IPS-20b (cell line): ENCODE results near the gene LPP.

Source experiments
- H3K27ac ChIP-seq: one replicate; pipeline ENCODE4 v1.5.1; 2013; ENCODE audit warnings: low read length
- H3K27me3 ChIP-seq: 2 replicates; pipeline ENCODE4 v1.6.1; 2013; ENCODE audit warnings: mild to moderate bottlenecking, low read length, inconsistent platforms; ENCODE audit not compliant: insufficient read depth
- H3K36me3 ChIP-seq: 2 replicates; pipeline ENCODE4 v1.6.1; 2013; ENCODE audit warnings: low read depth, mild to moderate bottlenecking, inconsistent platforms, low read length, moderate library complexity; ENCODE audit not compliant: insufficient read depth
- H3K4me1 ChIP-seq: 2 replicates; pipeline ENCODE4 v1.6.1; 2013; ENCODE audit warnings: mild to moderate bottlenecking, control low read depth, inconsistent platforms, low read length, moderate library complexity; ENCODE audit not compliant: insufficient read depth
- H3K4me3 ChIP-seq: 2 replicates; pipeline ENCODE4 v1.5.1; 2013; ENCODE audit warnings: mild to moderate bottlenecking, low read length, inconsistent platforms
- H3K9ac ChIP-seq: 2 replicates; pipeline ENCODE4 v1.6.1; 2013; ENCODE audit warnings: low read depth, mild to moderate bottlenecking, inconsistent platforms, low read length, moderate library complexity
- H3K9me3 ChIP-seq: 2 replicates; pipeline ENCODE4 v1.6.1; 2013; ENCODE audit warnings: mild to moderate bottlenecking, low read depth, low read length, inconsistent platforms; ENCODE audit not compliant: insufficient read depth

The LPP gene

GRCh38 chr3:188154014-188154808, at the start of gene LPP:
LPP (plus strand) TSS chr3:188154157; CDS start chr3:188406121, 251,964 bp downstream.
- Histone ChIP-seq H3K36me3 (no peaks in the 10 kb centered on the region), H3K4me1 (peaks cover 26% of the 10 kb centered on the region), H3K9me3 (no peaks in the 10 kb centered on the region), H3K27me3 (peaks cover 11% of the 10 kb centered on the region; the same call in 1 of the 2 replicates), H3K9ac (peak within 1 kb of the TSS; percentile 98), H3K27ac (peak within 1 kb of the TSS; percentile 87), H3K4me3 (peak within 1 kb of the TSS; percentile 87)

GRCh38 chr3:188106006-188106405, 48.0 kb upstream of the LPP start:
- no peaks in the 10 kb centered on the region for H3K27me3 ChIP-seq
- H3K36me3 ChIP-seq: no peaks in the 10 kb centered on the region
- no peak overlapping the region for H3K4me3 ChIP-seq
- peaks cover 11% of the 10 kb centered on the region; the same call in 1 of the 2 replicates for H3K4me1 ChIP-seq
- H3K9me3 ChIP-seq: no peaks in the 10 kb centered on the region
- no peak overlapping the region for H3K27ac ChIP-seq
- no peak overlapping the region for H3K9ac ChIP-seq

- Histone ChIP-seq H3K27ac (no peak overlapping the region), H3K9ac (no peak overlapping the region), H3K27me3 (no peaks in the 10 kb centered on the region), H3K9me3 (no peaks in the 10 kb centered on the region), H3K4me3 (no peak overlapping the region), H3K4me1 (peaks cover 11% of the 10 kb centered on the region; the same call in 1 of the 2 replicates), H3K36me3 (no peaks in the 10 kb centered on the region)
These were observed 47.5 kb upstream of the LPP start for GRCh38 chr3:188106454-188106853.

GRCh38 chr3:188106887-188107830, 46.8 kb upstream of the LPP start:
- no peaks in the 10 kb centered on the region for H3K36me3 ChIP-seq
- H3K27ac ChIP-seq: no peak overlapping the region
- H3K27me3 ChIP-seq: no peaks in the 10 kb centered on the region
- H3K9me3 ChIP-seq: no peaks in the 10 kb centered on the region
- H3K4me3 ChIP-seq: no peak overlapping the region; the same call in 1 of the 2 replicates
- peaks cover 11% of the 10 kb centered on the region; the same call in 1 of the 2 replicates for H3K4me1 ChIP-seq
- H3K9ac ChIP-seq: no peak overlapping the region

- H3K27ac ChIP-seq: no peak overlapping the region
- no peaks in the 10 kb centered on the region for H3K27me3 ChIP-seq
- H3K36me3 ChIP-seq: no peaks in the 10 kb centered on the region
- H3K9me3 ChIP-seq: no peaks in the 10 kb centered on the region
- H3K4me1 ChIP-seq: peaks cover 11% of the 10 kb centered on the region; the same call in 1 of the 2 replicates
- H3K4me3 ChIP-seq: no peak overlapping the region
- H3K9ac ChIP-seq: no peak overlapping the region
These were observed 45.1 kb upstream of the LPP start for GRCh38 chr3:188108703-188109412.

- Histone ChIP-seq H3K4me1 (peaks cover 11% of the 10 kb centered on the region; the same call in 1 of the 2 replicates), H3K4me3 (no peak overlapping the region), H3K27ac (no peak overlapping the region), H3K9me3 (no peaks in the 10 kb centered on the region), H3K9ac (no peak overlapping the region), H3K36me3 (no peaks in the 10 kb centered on the region), H3K27me3 (no peaks in the 10 kb centered on the region)
These were observed 42.9 kb upstream of the LPP start for GRCh38 chr3:188111002-188111584.

- no peak overlapping the region for H3K9ac ChIP-seq
- H3K4me3 ChIP-seq: no peak overlapping the region
- no peaks in the 10 kb centered on the region for H3K27me3 ChIP-seq
- no peaks in the 10 kb centered on the region for H3K4me1 ChIP-seq
- no peaks in the 10 kb centered on the region for H3K36me3 ChIP-seq
- no peak overlapping the region for H3K27ac ChIP-seq
- H3K9me3 ChIP-seq: no peaks in the 10 kb centered on the region
These were observed 40.2 kb upstream of the LPP start for GRCh38 chr3:188113756-188114155.

- Histone ChIP-seq H3K4me3 (no peak overlapping the region), H3K9ac (no peak overlapping the region), H3K36me3 (no peaks in the 10 kb centered on the region)
These were observed 34.1 kb upstream of the LPP start for GRCh38 chr3:188119846-188120245.

GRCh38 chr3:188122571-188123169, 31.3 kb upstream of the LPP start:
- no peaks in the 10 kb centered on the region for H3K36me3 ChIP-seq
- H3K27ac ChIP-seq: no peak overlapping the region
- H3K4me1 ChIP-seq: peaks cover 17% of the 10 kb centered on the region
- H3K4me3 ChIP-seq: no peak overlapping the region
- H3K27me3 ChIP-seq: no peaks in the 10 kb centered on the region
- no peak overlapping the region for H3K9ac ChIP-seq
- no peaks in the 10 kb centered on the region for H3K9me3 ChIP-seq

More at GRCh38 chr3:188119846-188120245, 34.1 kb upstream of the LPP start:
- Histone ChIP-seq H3K27me3 (no peaks in the 10 kb centered on the region), H3K27ac (no peak overlapping the region), H3K4me1 (peaks cover 17% of the 10 kb centered on the region), H3K9me3 (no peaks in the 10 kb centered on the region)

GRCh38 chr3:188123170-188123905, 30.6 kb upstream of the LPP start:
- no peaks in the 10 kb centered on the region for H3K27me3 ChIP-seq
- no peak overlapping the region for H3K27ac ChIP-seq
- H3K36me3 ChIP-seq: no peaks in the 10 kb centered on the region
- no peak overlapping the region for H3K4me3 ChIP-seq
- no peak overlapping the region for H3K9ac ChIP-seq
- H3K4me1 ChIP-seq: peaks cover 17% of the 10 kb centered on the region
- H3K9me3 ChIP-seq: no peaks in the 10 kb centered on the region
